Measurements from ENCODE around the gene FAM107B.

DNA sequence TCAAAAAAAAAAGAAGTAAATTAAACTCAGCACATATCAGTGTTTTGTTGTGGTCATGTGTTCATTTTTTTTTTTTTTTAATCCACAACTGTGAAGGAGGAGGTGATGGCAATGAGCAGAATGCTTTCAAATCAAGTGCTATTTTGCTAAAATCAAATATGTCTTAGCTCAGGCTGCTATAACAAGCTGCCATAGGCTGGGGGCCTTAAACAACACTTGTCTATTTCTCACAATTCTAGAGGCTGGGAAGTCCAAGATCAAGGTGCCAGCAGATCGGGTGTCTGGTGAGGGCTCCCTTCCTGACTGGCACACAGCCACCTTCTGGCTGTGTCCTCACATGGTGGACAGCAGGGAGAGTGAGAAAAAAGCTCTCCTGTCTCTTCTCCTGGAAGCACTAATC is 203.9 kb downstream of the FAM107B start:
- TF ChIP-seq, protein P1, sequence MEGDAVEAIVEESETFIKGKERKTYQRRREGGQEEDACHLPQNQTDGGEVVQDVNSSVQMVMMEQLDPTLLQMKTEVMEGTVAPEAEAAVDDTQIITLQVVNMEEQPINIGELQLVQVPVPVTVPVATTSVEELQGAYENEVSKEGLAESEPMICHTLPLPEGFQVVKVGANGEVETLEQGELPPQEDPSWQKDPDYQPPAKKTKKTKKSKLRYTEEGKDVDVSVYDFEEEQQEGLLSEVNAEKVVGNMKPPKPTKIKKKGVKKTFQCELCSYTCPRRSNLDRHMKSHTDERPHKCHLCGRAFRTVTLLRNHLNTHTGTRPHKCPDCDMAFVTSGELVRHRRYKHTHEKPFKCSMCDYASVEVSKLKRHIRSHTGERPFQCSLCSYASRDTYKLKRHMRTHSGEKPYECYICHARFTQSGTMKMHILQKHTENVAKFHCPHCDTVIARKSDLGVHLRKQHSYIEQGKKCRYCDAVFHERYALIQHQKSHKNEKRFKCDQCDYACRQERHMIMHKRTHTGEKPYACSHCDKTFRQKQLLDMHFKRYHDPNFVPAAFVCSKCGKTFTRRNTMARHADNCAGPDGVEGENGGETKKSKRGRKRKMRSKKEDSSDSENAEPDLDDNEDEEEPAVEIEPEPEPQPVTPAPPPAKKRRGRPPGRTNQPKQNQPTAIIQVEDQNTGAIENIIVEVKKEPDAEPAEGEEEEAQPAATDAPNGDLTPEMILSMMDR (IDR thresholded peaks at IDR 0.05) = no peak
- no peak for TF ChIP-seq EZH2phosphoT487 (IDR thresholded peaks at IDR 0.05)
- TF ChIP-seq EZH2 (IDR thresholded peaks at IDR 0.05) = no peak

All from neural progenitor cell (in vitro differentiated cells).